Adipocyte (in vitro differentiated cells): Measurements from ENCODE around the gene TTC7B.
A peak's percentile ranks its signal among the peaks of the same experiment; 100 is the strongest.

Source experiments
- DNase-seq: peaks from one replicate; pipeline ENCODE4 v3.0.0-alpha.2; 2015; ENCODE audit warnings: low read depth
- H3K27me3 ChIP-seq: replicated peaks from 2 replicates; pipeline ENCODE4 v1.7.0; 2013; ENCODE audit warnings: mild to moderate bottlenecking, low read length, moderate library complexity; ENCODE audit not compliant: control insufficient read depth, insufficient read depth
- H3K36me3 ChIP-seq: 2 replicates; pipeline ENCODE4 v1.7.0; 2013; ENCODE audit warnings: low read length, mild to moderate bottlenecking, moderate library complexity; ENCODE audit not compliant: control insufficient read depth, insufficient read depth, severe bottlenecking
- H3K4me1 ChIP-seq: 2 replicates; pipeline ENCODE4 v1.7.0; 2013; ENCODE audit warnings: mild to moderate bottlenecking, low read length, moderate library complexity; ENCODE audit not compliant: control insufficient read depth, insufficient read depth
- H3K4me3 ChIP-seq: 2 replicates; pipeline ENCODE4 v1.7.0; 2013; ENCODE audit warnings: mild to moderate bottlenecking, low read length, moderate library complexity
- H3K9ac ChIP-seq: 2 replicates; pipeline ENCODE4 v1.7.0; 2013; ENCODE audit warnings: mild to moderate bottlenecking, low read length, moderate library complexity
- H3K9me3 ChIP-seq: 2 replicates; pipeline ENCODE4 v1.7.0; 2013; ENCODE audit warnings: mild to moderate bottlenecking, low read length, moderate library complexity; ENCODE audit not compliant: control insufficient read depth

The TTC7B gene

DNA sequence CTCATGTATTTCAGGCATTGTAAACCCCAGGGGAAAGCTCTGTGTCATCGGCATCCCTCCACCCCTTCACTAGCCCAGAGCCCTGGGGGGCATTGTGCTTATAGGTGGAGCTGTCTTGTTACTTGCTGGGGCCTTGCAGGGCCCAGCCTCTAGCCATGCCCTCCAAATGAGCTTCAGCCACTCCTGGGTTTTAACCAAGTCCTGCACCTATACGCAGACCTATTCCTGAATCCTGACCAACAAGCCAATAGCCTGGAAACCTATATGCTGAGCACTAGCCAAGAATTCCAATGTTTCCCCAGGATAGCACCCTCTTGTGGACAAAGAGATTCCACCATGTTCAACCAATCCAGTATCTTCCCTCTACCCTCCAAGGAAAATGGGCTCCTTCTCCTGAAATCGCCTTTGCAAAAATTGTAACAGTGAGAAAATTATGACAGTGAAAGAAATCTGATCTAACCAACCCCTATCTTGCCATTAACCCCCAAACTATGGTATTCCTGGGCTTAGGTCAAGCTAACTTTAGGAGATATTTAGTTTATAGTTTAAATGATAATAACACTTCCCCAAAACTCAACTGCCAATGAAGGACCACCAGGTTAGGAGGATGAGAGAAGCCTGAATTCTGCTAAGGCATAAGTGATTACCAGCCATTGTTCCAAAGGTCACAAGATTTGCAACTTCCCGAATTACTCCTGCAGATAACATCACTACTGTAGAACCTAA, 55.5 kb downstream of the TTC7B start:
- no peak overlapping the region for H3K4me3 ChIP-seq
- no peaks in the 10 kb centered on the region for H3K36me3 ChIP-seq
- DNase-seq = peak; percentile 25
- H3K9ac ChIP-seq = no peak overlapping the region
- H3K9me3 ChIP-seq = peaks cover 14% of the 10 kb centered on the region
- no peaks in the 10 kb centered on the region for H3K27me3 ChIP-seq
- H3K4me1 ChIP-seq = peaks cover 12% of the 10 kb centered on the region

DNA sequence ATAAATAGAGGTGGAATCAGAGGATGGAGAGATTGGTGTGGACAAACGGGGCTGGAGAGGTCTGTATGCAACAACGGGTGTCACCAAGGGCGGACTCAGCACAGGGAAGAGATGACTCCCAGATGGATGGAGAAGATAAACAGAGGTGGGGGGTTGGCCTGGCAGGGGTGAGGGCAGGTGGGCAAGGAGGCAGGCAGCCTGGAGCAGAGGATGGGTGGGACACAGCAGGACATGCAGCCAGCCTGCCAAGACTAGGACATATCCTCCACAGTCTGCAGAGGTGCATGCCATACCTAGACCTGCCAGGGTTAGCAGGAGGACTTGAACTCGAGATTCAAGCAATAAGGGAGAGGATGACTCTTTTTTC, 56.2 kb downstream of the TTC7B start:
- Histone ChIP-seq H3K9ac (no peak overlapping the region), H3K27me3 (no peaks in the 10 kb centered on the region), H3K9me3 (peaks cover 14% of the 10 kb centered on the region), H3K4me1 (peaks cover 12% of the 10 kb centered on the region), H3K36me3 (no peaks in the 10 kb centered on the region), H3K4me3 (no peak overlapping the region)
- DNase-seq = no peak

DNA sequence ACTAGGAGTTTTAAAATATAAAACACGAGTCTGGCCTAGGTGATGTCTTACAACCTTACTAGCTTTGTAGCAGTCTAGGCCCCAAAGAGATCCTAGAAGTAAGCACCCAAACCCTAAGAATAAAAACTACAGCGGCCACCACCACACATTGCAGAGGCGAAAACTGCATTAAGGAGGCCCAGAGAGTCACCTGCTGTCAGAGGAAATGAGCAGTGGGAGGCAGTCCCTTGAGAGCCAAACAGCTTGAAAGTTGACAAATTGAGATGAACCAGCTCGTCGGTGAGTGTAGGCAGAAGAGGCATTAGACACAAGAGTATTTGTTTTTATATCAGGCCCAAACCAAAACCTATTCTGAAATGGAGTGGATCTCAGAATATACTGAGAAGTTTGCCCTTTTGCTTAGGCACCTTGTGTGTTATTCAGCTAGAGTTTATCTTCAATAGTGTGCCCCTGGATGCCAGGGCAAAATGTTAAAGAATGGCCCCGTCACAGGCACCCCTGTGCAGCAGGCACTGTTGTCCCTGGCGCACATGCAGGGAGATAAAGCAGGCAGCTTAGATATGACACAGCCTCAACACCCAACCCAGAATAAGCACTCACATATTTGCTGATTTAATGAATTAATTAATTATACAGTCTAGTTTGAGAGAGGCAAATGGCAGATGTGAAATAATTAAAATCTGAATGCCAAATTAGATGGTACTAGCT, 56.7 kb downstream of the TTC7B start:
- Histone ChIP-seq H3K9ac (peak overlapping the region; percentile 96), H3K4me3 (peak overlapping the region; percentile 88), H3K27me3 (no peaks in the 10 kb centered on the region), H3K9me3 (peaks cover 14% of the 10 kb centered on the region), H3K36me3 (no peaks in the 10 kb centered on the region), H3K4me1 (peaks cover 12% of the 10 kb centered on the region)
- DNase-seq = no peak

DNA sequence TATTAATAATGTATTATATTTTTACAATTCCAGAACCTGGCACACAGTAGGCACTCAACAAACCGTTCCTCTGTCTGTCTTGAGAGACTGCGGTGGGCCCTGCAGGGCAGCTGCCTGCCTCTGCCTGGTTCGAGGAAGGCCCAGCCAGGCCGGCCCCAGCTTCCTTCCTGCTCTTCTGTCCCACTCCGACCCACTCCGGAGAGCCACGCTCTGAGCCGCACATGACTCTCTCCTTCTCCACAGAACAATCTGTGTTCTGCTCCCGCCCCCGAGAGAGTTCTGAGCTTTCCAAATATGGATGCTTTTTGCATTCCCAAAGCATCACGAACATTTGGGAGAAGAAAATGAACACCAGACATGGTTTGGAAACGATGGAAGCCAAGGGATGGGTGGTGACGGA, 57.3 kb downstream of the TTC7B start:
- Histone ChIP-seq H3K4me3 (peak overlapping the region; percentile 88), H3K9me3 (peaks cover 13% of the 10 kb centered on the region), H3K36me3 (no peaks in the 10 kb centered on the region), H3K4me1 (peaks cover 12% of the 10 kb centered on the region), H3K27me3 (no peaks in the 10 kb centered on the region), H3K9ac (peak overlapping the region; percentile 96)
- peak; percentile 44 for DNase-seq

DNA sequence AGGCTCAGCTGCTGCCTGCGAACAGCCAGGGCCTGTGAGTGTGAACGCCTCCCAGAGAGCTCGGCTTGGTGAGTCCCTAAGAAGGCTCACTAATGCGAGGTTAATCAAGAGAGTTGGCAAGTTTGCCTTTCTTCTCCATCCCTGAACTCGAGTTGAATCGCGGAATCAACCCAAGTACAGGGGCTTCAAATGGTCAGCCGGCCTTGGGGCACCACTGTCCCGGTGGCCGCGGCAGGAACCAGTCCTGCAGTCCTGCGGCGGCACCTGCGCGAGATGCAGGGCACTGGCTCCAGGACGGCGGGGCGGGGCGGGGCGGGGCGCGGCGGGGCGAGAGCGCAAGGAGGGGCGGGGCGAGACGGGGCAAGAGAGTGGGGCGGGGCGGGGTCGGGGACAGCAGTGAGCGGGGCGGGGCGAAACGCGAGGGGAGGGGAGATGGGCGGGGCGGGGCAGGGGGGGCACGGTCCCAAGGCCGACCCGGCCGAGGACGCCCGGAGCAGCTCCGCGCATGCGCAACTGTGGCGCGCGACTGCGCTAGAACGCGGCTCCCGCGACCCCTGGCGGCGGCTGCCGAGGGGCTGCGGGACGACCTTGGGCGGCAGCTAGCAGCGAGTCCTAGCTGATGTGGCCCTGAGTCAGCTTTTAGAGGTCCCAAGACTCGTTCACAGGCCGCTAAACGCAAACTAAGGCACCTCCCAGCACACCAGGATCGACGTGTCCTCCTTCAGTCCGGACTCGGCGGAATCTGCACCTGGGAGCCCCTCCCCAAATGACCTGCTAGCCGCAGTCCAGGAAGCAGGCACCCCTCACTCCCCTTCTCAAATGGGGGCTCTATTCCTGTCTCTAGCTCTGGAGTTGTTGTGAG, 58.0 kb downstream of the TTC7B start:
- H3K9me3 ChIP-seq = peaks cover 6% of the 10 kb centered on the region
- H3K36me3 ChIP-seq = no peaks in the 10 kb centered on the region
- no peaks in the 10 kb centered on the region for H3K27me3 ChIP-seq
- DNase-seq = peak; percentile 97
- H3K4me3 ChIP-seq = peak overlapping the region; percentile 88
- peaks cover 12% of the 10 kb centered on the region for H3K4me1 ChIP-seq
- H3K9ac ChIP-seq = peak overlapping the region; percentile 96

DNA sequence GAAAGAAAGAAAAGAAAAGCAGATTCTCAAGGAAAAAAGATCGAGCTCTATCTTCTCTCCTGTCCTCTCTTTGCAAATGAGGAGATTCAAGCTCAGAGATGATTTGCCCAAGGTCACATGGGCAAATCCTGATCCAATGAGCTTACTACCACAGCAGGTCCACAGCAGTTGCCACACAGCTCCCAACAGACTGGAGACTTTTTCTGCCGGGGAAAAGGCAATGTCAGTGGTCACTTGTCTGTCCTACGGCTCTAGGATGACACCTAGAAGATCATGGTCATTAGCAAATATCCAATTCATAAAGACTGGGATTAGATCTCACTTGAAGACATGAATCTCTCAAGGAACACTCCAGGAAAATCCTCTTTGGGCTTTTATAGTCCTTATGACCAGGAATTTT, 58.8 kb downstream of the TTC7B start:
- H3K9me3 ChIP-seq = no peaks in the 10 kb centered on the region
- H3K27me3 ChIP-seq = no peaks in the 10 kb centered on the region
- DNase-seq = peak; percentile 15
- H3K9ac ChIP-seq = no peak overlapping the region
- no peaks in the 10 kb centered on the region for H3K36me3 ChIP-seq
- peaks cover 12% of the 10 kb centered on the region for H3K4me1 ChIP-seq
- H3K4me3 ChIP-seq = no peak overlapping the region

DNA sequence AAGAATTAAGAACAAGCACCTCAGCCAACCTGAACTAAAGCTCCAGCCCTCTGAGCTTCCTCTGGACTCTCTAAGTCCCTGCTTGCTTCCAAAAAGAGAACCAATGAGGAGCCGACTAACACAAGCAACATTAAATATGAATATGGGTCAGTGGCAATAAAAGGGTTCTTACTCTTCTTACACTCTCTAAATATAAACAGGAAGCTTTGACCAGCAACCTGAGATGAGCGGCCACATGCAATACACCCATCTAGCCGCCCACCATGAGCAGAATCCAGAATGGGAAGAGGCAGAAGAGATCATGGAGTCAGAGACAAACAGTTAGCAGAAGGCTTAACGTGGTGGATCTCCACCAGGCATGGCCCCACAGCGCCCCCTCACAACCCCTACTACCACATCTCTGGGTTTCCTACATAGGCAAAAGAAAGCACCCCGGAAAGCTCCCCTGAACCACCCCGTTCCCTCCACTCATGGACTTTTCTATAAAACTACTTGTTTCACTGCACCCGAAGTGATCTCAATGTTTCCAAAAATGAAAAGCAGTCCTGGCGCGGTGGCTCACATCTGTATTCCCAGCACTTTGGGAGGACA, 59.4 kb downstream of the TTC7B start:
- DNase-seq = no peak
- H3K4me1 ChIP-seq = peaks cover 12% of the 10 kb centered on the region
- H3K4me3 ChIP-seq = no peak overlapping the region
- H3K36me3 ChIP-seq = no peaks in the 10 kb centered on the region
- H3K9ac ChIP-seq = no peak overlapping the region
- H3K27me3 ChIP-seq = no peaks in the 10 kb centered on the region
- no peaks in the 10 kb centered on the region for H3K9me3 ChIP-seq

DNA sequence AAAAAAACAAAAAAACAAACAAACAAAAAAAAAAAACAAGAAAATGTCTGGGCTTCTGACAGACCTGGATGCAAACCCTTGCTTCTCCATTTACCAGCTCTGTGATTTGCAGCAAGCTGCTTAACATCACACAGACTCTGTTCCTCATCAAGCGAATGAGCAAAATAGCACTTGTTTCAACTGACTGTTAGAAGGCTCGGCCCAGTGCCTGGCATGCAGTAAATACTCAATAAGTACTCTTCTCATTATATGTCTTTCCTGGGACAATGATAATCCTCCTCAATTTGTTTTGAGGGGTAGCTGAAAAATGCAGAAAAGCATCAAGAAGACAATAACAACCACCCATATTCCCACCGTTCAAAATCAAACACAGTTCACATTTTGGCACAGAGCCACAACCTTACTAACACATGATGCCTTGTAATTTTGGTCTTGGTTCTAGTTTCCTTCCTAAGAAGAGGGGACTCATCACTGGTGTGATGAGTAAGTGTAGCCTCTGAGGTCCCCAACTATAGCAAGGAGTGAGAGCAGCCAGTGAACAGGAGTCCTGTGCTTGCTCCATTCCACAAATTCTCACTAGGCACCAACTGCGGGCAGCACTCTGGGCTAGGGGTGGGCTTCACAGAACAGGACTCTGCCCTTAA, 60.4 kb downstream of the TTC7B start:
- DNase-seq = no peak
- peaks cover 12% of the 10 kb centered on the region for H3K4me1 ChIP-seq
- no peaks in the 10 kb centered on the region for H3K27me3 ChIP-seq
- H3K9ac ChIP-seq = no peak overlapping the region
- no peak overlapping the region for H3K4me3 ChIP-seq
- H3K9me3 ChIP-seq = no peaks in the 10 kb centered on the region
- no peaks in the 10 kb centered on the region for H3K36me3 ChIP-seq

DNA sequence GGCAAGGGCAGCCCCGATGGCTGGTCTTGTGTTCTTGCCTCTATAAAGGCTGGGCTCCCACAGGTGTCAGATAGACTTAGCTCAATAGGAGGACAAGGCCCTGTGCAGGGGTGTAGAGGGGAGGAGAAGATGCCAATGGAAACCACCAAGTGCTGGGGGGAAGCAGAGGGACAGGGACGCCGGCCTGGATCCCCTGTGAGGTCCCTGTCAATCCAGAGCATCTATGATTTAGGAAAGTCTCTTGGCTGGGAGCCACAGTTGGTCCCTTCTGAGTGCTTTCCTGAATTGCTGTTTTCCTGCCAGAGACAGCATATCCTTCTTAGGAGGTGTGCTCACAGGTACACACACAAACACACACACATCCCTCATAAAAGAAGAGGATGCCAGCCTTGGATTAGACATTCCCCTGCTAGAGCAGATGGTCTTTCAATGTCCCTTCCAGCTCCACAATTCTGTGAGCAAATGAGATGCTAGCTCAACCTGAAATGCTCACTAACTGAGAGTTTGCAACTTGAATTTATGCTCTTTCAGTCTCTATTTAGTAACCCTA, 62.7 kb downstream of the TTC7B start:
- Histone ChIP-seq H3K9me3 (peaks cover 16% of the 10 kb centered on the region), H3K27me3 (no peaks in the 10 kb centered on the region), H3K4me3 (no peak overlapping the region), H3K9ac (no peak overlapping the region), H3K4me1 (peaks cover under 1% of the 10 kb centered on the region), H3K36me3 (peaks cover 3% of the 10 kb centered on the region)
- DNase-seq = no peak

DNA sequence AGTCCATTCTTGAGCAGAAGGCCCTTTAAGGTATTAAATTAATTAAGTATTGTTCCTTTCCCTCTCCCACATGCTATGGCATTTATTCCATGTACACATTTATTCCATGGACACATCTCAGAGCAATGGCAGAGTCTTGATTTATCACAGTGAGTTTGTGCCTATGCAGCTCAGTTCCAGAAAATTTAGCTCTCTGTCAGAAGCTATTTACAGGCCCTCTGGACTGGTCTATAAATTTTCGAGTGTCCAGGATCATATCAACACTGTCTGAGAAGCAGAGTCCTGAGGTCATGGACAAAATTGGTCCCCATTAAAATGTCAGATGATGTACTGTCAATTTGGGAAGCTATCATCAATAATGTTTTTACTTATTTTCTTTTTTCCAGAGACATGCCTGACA, 65.5 kb downstream of the TTC7B start:
- H3K27me3 ChIP-seq = no peaks in the 10 kb centered on the region
- H3K9me3 ChIP-seq = peaks cover 26% of the 10 kb centered on the region
- H3K9ac ChIP-seq = no peak overlapping the region
- H3K4me3 ChIP-seq = no peak overlapping the region
- DNase-seq = no peak
- no peaks in the 10 kb centered on the region for H3K4me1 ChIP-seq
- H3K36me3 ChIP-seq = peaks cover 3% of the 10 kb centered on the region
